ENCODE measurements around the gene MYO16. TPM values are rescaled to one million over a fixed set of nuclear protein-coding genes. Genes with fewer than 3 reads are reported as not detected.
"Not testable (repeated sequence)": the region's sequence is repeated elsewhere in the genome, so short reads cannot be mapped to it uniquely, and the experiment has no call there.

The MYO16 gene
- total and polyA plus RNA-seq, 4 experiments from 2014 or later: 0.54 to 14.9 (median 6.3) TPM

- no peaks in the 10 kb centered on the region for H3K4me1 ChIP-seq (ENCODE audit: insufficient read depth, low read length)
- Mint-ChIP-seq H3K4me1 (no peaks in the 10 kb centered on the region), H3K9me3 (peaks cover 0 to 2% (median 0%) of the 10 kb centered on the region in 8 donors), H3K27ac (no peak overlapping the region), H3K36me3 (no peaks in the 10 kb centered on the region), H3K4me3 (no peak overlapping the region), H3K27me3 (peaks cover 0 to 1% of the 10 kb centered on the region in 2 donors)
- ChIA-PET POLR2A (ENCODE audit: partially characterized antibody) (no interaction called here), CTCF (ENCODE audit: partially characterized antibody) (no interaction called here)
- no peak overlapping the region for H3K4me3 ChIP-seq (ENCODE audit: low read length in 2 of 2)
- no peaks in the 10 kb centered on the region for H3K36me3 ChIP-seq (ENCODE audit: insufficient read depth, low read length)
- H3K27ac ChIP-seq (ENCODE audit: low read depth, low read length): no peak overlapping the region
- intact Hi-C loops (cut with micrococcal nuclease): no loop called here
- DNase-seq: no peak
- H3K9me3 ChIP-seq (ENCODE audit: control insufficient read depth in 1 of 2, low read length in 2 of 2): no peaks in the 10 kb centered on the region
- H3K27me3 ChIP-seq (ENCODE audit: insufficient read depth, low read length): no peaks in the 10 kb centered on the region
Measured at GRCh38 chr13:108780706-108781105, 151.3 kb downstream of the MYO16 start.

- H3K4me3 Mint-ChIP-seq: no peak overlapping the region
- Histone ChIP-seq H3K27ac (ENCODE audit: low read depth, low read length) (no peak overlapping the region), H3K27me3 (ENCODE audit: insufficient read depth, low read length) (no peaks in the 10 kb centered on the region), H3K4me3 (ENCODE audit: low read length in 2 of 2) (no peak overlapping the region), H3K4me1 (ENCODE audit: insufficient read depth, low read length) (no peaks in the 10 kb centered on the region), H3K36me3 (ENCODE audit: insufficient read depth, low read length) (no peaks in the 10 kb centered on the region), H3K9me3 (ENCODE audit: control insufficient read depth in 1 of 2, low read length in 2 of 2) (no peaks in the 10 kb centered on the region)
- ChIA-PET POLR2A (ENCODE audit: partially characterized antibody) (no interaction called here), CTCF (ENCODE audit: partially characterized antibody) (no interaction called here)
- no peak overlapping the region for H3K27ac Mint-ChIP-seq
- intact Hi-C loops (cut with micrococcal nuclease): no loop called here
- DNase-seq: no peak
- peaks cover 0 to 1% of the 10 kb centered on the region in 2 donors for H3K27me3 Mint-ChIP-seq
- no peaks in the 10 kb centered on the region for H3K36me3 Mint-ChIP-seq
- no peaks in the 10 kb centered on the region for H3K4me1 Mint-ChIP-seq
- H3K9me3 Mint-ChIP-seq: peaks cover 0 to 2% (median 0%) of the 10 kb centered on the region in 8 donors
Measured at GRCh38 chr13:108781312-108781711, 151.9 kb downstream of the MYO16 start.

GRCh38 chr13:108782480-108782879 is 153.1 kb downstream of the MYO16 start:
- not testable (repeated sequence) for H3K36me3 Mint-ChIP-seq

GRCh38 chr13:108785844-108786243 is 156.4 kb downstream of the MYO16 start:
- no peaks in the 10 kb centered on the region for H3K9me3 ChIP-seq (ENCODE audit: control insufficient read depth in 1 of 2, low read length in 2 of 2)
- no peaks in the 10 kb centered on the region for H3K36me3 ChIP-seq (ENCODE audit: insufficient read depth, low read length)
- H3K27ac Mint-ChIP-seq: no peak overlapping the region
- H3K27ac ChIP-seq (ENCODE audit: low read depth, low read length): no peak overlapping the region
- no peaks in the 10 kb centered on the region for H3K27me3 Mint-ChIP-seq
- POLR2A ChIA-PET (ENCODE audit: partially characterized antibody): no interaction called here
- no peaks in the 10 kb centered on the region for H3K36me3 Mint-ChIP-seq
- H3K9me3 Mint-ChIP-seq: peaks cover 0 to 2% (median 0%) of the 10 kb centered on the region in 8 donors
- no peaks in the 10 kb centered on the region for H3K27me3 ChIP-seq (ENCODE audit: insufficient read depth, low read length)
- CTCF ChIA-PET (ENCODE audit: partially characterized antibody): no interaction called here
- H3K4me3 Mint-ChIP-seq: no peak overlapping the region
- intact Hi-C loops (cut with micrococcal nuclease): no loop called here
- no peaks in the 10 kb centered on the region for H3K4me1 Mint-ChIP-seq
- no peaks in the 10 kb centered on the region for H3K4me1 ChIP-seq (ENCODE audit: insufficient read depth, low read length)
- no peak for DNase-seq
- H3K4me3 ChIP-seq (ENCODE audit: low read length in 2 of 2): no peak overlapping the region

More at GRCh38 chr13:108782480-108782879, 153.1 kb downstream of the MYO16 start:
- intact Hi-C loops (cut with micrococcal nuclease); H3K27ac Mint-ChIP-seq; H3K27me3 ChIP-seq (ENCODE audit: insufficient read depth, low read length); CTCF ChIA-PET (ENCODE audit: partially characterized antibody); H3K4me1 Mint-ChIP-seq; H3K27ac ChIP-seq (ENCODE audit: low read depth, low read length); POLR2A ChIA-PET (ENCODE audit: partially characterized antibody); DNase-seq; H3K4me3 ChIP-seq (ENCODE audit: low read length in 2 of 2); H3K4me1 ChIP-seq (ENCODE audit: insufficient read depth, low read length); H3K4me3 Mint-ChIP-seq; H3K9me3 ChIP-seq (ENCODE audit: control insufficient read depth in 1 of 2, low read length in 2 of 2); H3K36me3 ChIP-seq (ENCODE audit: insufficient read depth, low read length); H3K27me3 Mint-ChIP-seq; H3K9me3 Mint-ChIP-seq: not testable (repeated sequence)

GRCh38 chr13:108786456-108787200 is 157.2 kb downstream of the MYO16 start:
- Histone ChIP-seq H3K27ac (ENCODE audit: low read depth, low read length) (no peak overlapping the region), H3K4me3 (ENCODE audit: low read length in 2 of 2) (no peak overlapping the region), H3K36me3 (ENCODE audit: insufficient read depth, low read length) (no peaks in the 10 kb centered on the region), H3K4me1 (ENCODE audit: insufficient read depth, low read length) (no peaks in the 10 kb centered on the region), H3K9me3 (ENCODE audit: control insufficient read depth in 1 of 2, low read length in 2 of 2) (no peaks in the 10 kb centered on the region), H3K27me3 (ENCODE audit: insufficient read depth, low read length) (no peaks in the 10 kb centered on the region)
- no peaks in the 10 kb centered on the region for H3K4me1 Mint-ChIP-seq
- H3K27me3 Mint-ChIP-seq: no peaks in the 10 kb centered on the region
- H3K36me3 Mint-ChIP-seq: no peaks in the 10 kb centered on the region
- POLR2A ChIA-PET (ENCODE audit: partially characterized antibody): no interaction called here
- H3K9me3 Mint-ChIP-seq: peaks cover 0 to 2% (median 0%) of the 10 kb centered on the region in 8 donors
- DNase-seq: no peak
- H3K4me3 Mint-ChIP-seq: no peak overlapping the region
- no peak overlapping the region for H3K27ac Mint-ChIP-seq
- intact Hi-C loops (cut with micrococcal nuclease): no loop called here
- CTCF ChIA-PET (ENCODE audit: partially characterized antibody): no interaction called here

- Histone ChIP-seq H3K36me3 (ENCODE audit: insufficient read depth, low read length) (no peaks in the 10 kb centered on the region), H3K27ac (ENCODE audit: low read depth, low read length) (no peak overlapping the region), H3K4me1 (ENCODE audit: insufficient read depth, low read length) (no peaks in the 10 kb centered on the region), H3K27me3 (ENCODE audit: insufficient read depth, low read length) (no peaks in the 10 kb centered on the region), H3K9me3 (ENCODE audit: control insufficient read depth in 1 of 2, low read length in 2 of 2) (no peaks in the 10 kb centered on the region), H3K4me3 (ENCODE audit: low read length in 2 of 2) (no peak overlapping the region)
- POLR2A ChIA-PET (ENCODE audit: partially characterized antibody): no interaction called here
- no peak for DNase-seq
- Mint-ChIP-seq H3K27me3 (no peaks in the 10 kb centered on the region), H3K36me3 (peaks cover 0 to 1% of the 10 kb centered on the region in 2 donors), H3K9me3 (peaks cover 0 to 2% (median 0%) of the 10 kb centered on the region in 8 donors), H3K4me1 (no peaks in the 10 kb centered on the region), H3K4me3 (no peak overlapping the region), H3K27ac (no peak overlapping the region)
- intact Hi-C loops (cut with micrococcal nuclease): no loop called here
- CTCF ChIA-PET (ENCODE audit: partially characterized antibody): no interaction called here
Measured at GRCh38 chr13:108787700-108788414, 158.4 kb downstream of the MYO16 start.

- H3K4me1 Mint-ChIP-seq: no peaks in the 10 kb centered on the region
- H3K27ac Mint-ChIP-seq: no peak overlapping the region
- H3K9me3 Mint-ChIP-seq: peaks cover 0 to 2% (median 0%) of the 10 kb centered on the region in 8 donors
- no peaks in the 10 kb centered on the region for H3K9me3 ChIP-seq (ENCODE audit: control insufficient read depth in 1 of 2, low read length in 2 of 2)
- no peak for DNase-seq
- CTCF ChIA-PET (ENCODE audit: partially characterized antibody): no interaction called here
- H3K36me3 Mint-ChIP-seq: peaks cover 0 to 4% of the 10 kb centered on the region in 2 donors
- no peaks in the 10 kb centered on the region for H3K27me3 Mint-ChIP-seq
- no peak overlapping the region for H3K4me3 Mint-ChIP-seq
- no peaks in the 10 kb centered on the region for H3K27me3 ChIP-seq (ENCODE audit: insufficient read depth, low read length)
- H3K4me1 ChIP-seq (ENCODE audit: insufficient read depth, low read length): no peaks in the 10 kb centered on the region
- H3K36me3 ChIP-seq (ENCODE audit: insufficient read depth, low read length): no peaks in the 10 kb centered on the region
- POLR2A ChIA-PET (ENCODE audit: partially characterized antibody): no interaction called here
- intact Hi-C loops (cut with micrococcal nuclease): no loop called here
- H3K27ac ChIP-seq (ENCODE audit: low read depth, low read length): no peak overlapping the region
- H3K4me3 ChIP-seq (ENCODE audit: low read length in 2 of 2): no peak overlapping the region
Measured at GRCh38 chr13:108789476-108789875, 160.1 kb downstream of the MYO16 start.

Measured in CD4-positive, alpha-beta memory T cell (primary cell).